GM12864 (cell line): Measurements from ENCODE around the gene TEX2.

Experiments
- DNase-seq: peaks from one replicate; pipeline ENCODE4 v3.0.0-alpha.2; 2011; ENCODE audit warnings: low read depth
- H3K4me3 ChIP-seq: 2 replicates; pipeline ENCODE4 v1.5.1; 2011; ENCODE audit warnings: mild to moderate bottlenecking, low read depth, low read length, control low read depth
- CTCF ChIP-seq: IDR thresholded peaks from 2 replicates; pipeline ENCODE4 v1.5.1; 2011; ENCODE audit warnings: low read depth, mild to moderate bottlenecking, moderate library complexity, low read length, control low read depth, inconsistent platforms; ENCODE audit errors: missing control alignments

The TEX2 gene

GRCh38 chr17:64154717-64155116 is 108.3 kb downstream of the TEX2 start:
- no peak for DNase-seq
- no peak for TF ChIP-seq CTCF
- no peak overlapping the region for H3K4me3 ChIP-seq

GRCh38 chr17:64154313-64154695 is 108.8 kb downstream of the TEX2 start:
- no peak overlapping the region for H3K4me3 ChIP-seq
- TF ChIP-seq CTCF = no peak
- DNase-seq = no peak

GRCh38 chr17:64153565-64154312 is 109.3 kb downstream of the TEX2 start:
- TF ChIP-seq CTCF = no peak
- no peak overlapping the region for H3K4me3 ChIP-seq
- DNase-seq = no peak

- no peak for TF ChIP-seq CTCF
- no peak overlapping the region for H3K4me3 ChIP-seq
- no peak for DNase-seq
Observed at GRCh38 chr17:64152428-64153125, 110.5 kb downstream of the TEX2 start.

GRCh38 chr17:64151016-64151368 is 112.1 kb downstream of the TEX2 start:
- no peak for TF ChIP-seq CTCF
- H3K4me3 ChIP-seq = no peak overlapping the region
- DNase-seq = no peak

GRCh38 chr17:64150237-64151015 is 112.6 kb downstream of the TEX2 start:
- TF ChIP-seq CTCF = no peak
- no peak overlapping the region for H3K4me3 ChIP-seq
- DNase-seq = no peak
